ENCODE data around the gene RHBDL2.
"Not testable (repeated sequence)": the region's sequence is repeated elsewhere in the genome, so short reads cannot be mapped to it uniquely, and the experiment has no call there.

RHBDL2 gene

GRCh38 chr1:38938722-38939260 is 2.8 kb downstream of the RHBDL2 start:
- in situ Hi-C loops (cut with MboI; ENCODE audit: low sequenced_read_pairs), result no loop called here

- in situ Hi-C loops (cut with MboI; ENCODE audit: low sequenced_read_pairs), result no loop called here
Observed at GRCh38 chr1:38932571-38932970, 9.1 kb downstream of the RHBDL2 start.

- in situ Hi-C loops (cut with MboI; ENCODE audit: low sequenced_read_pairs), result no loop called here
Observed at GRCh38 chr1:38929476-38929875, 12.2 kb downstream of the RHBDL2 start.

GRCh38 chr1:38929054-38929453 is 12.6 kb downstream of the RHBDL2 start:
- in situ Hi-C loops (cut with MboI; ENCODE audit: low sequenced_read_pairs), result no loop called here

GRCh38 chr1:38926091-38926490 is 15.5 kb downstream of the RHBDL2 start:
- in situ Hi-C loops (cut with MboI; ENCODE audit: low sequenced_read_pairs), result no loop called here

GRCh38 chr1:38925391-38925790 is 16.2 kb downstream of the RHBDL2 start:
- in situ Hi-C loops (cut with MboI; ENCODE audit: low sequenced_read_pairs), result no loop called here

- in situ Hi-C loops (cut with MboI; ENCODE audit: low sequenced_read_pairs), result no loop called here
Observed at GRCh38 chr1:38923607-38924006, 18.0 kb downstream of the RHBDL2 start.

- in situ Hi-C loops (cut with MboI; ENCODE audit: low sequenced_read_pairs), result no loop called here
Observed at GRCh38 chr1:38919130-38919529, 22.5 kb downstream of the RHBDL2 start.

- in situ Hi-C loops (cut with MboI; ENCODE audit: low sequenced_read_pairs), result no loop called here
Observed at GRCh38 chr1:38918568-38918967, 23.1 kb downstream of the RHBDL2 start.

GRCh38 chr1:38917772-38918171 is 23.9 kb downstream of the RHBDL2 start:
- in situ Hi-C loops (cut with MboI; ENCODE audit: low sequenced_read_pairs), result no loop called here

GRCh38 chr1:38917337-38917736 is 24.3 kb downstream of the RHBDL2 start:
- in situ Hi-C loops (cut with MboI; ENCODE audit: low sequenced_read_pairs), result no loop called here

- in situ Hi-C loops (cut with MboI; ENCODE audit: low sequenced_read_pairs), result no loop called here
Observed at GRCh38 chr1:38915352-38915948, 26.2 kb downstream of the RHBDL2 start.

GRCh38 chr1:38914908-38915307 is 26.7 kb downstream of the RHBDL2 start:
- in situ Hi-C loops (cut with MboI; ENCODE audit: low sequenced_read_pairs), result not testable (repeated sequence)

- in situ Hi-C loops (cut with MboI; ENCODE audit: low sequenced_read_pairs), result no loop called here
Observed at GRCh38 chr1:38908821-38909220, 32.8 kb downstream of the RHBDL2 start.

GRCh38 chr1:38905985-38906384 is 35.6 kb downstream of the RHBDL2 start:
- in situ Hi-C loops (cut with MboI; ENCODE audit: low sequenced_read_pairs), result no loop called here

GRCh38 chr1:38899560-38899959 is 42.1 kb downstream of the RHBDL2 start:
- in situ Hi-C loops (cut with MboI; ENCODE audit: low sequenced_read_pairs), result no loop called here

GRCh38 chr1:38898653-38899230 is 42.9 kb downstream of the RHBDL2 start:
- in situ Hi-C loops (cut with MboI; ENCODE audit: low sequenced_read_pairs), result no loop called here

- in situ Hi-C loops (cut with MboI; ENCODE audit: low sequenced_read_pairs), result no loop called here
Observed at GRCh38 chr1:38896169-38896568, 45.5 kb downstream of the RHBDL2 start.

- in situ Hi-C loops (cut with MboI; ENCODE audit: low sequenced_read_pairs), result no loop called here
Observed at GRCh38 chr1:38892976-38893375, 48.7 kb downstream of the RHBDL2 start.

- in situ Hi-C loops (cut with MboI; ENCODE audit: low sequenced_read_pairs), result no loop called here
Observed at GRCh38 chr1:38891753-38892152, 49.9 kb downstream of the RHBDL2 start.

- in situ Hi-C loops (cut with MboI; ENCODE audit: low sequenced_read_pairs), result no loop called here
Observed at GRCh38 chr1:38889589-38889988, 52.0 kb downstream of the RHBDL2 start.

- in situ Hi-C loops (cut with MboI; ENCODE audit: low sequenced_read_pairs), result no loop called here
Observed at GRCh38 chr1:38888423-38889333, 53.0 kb downstream of the RHBDL2 start.

All from hTERT RPE-1 (cell line).